ENCODE data around the gene ANKRD40. TPM values are rescaled to one million over a fixed set of nuclear protein-coding genes. Genes with fewer than 3 reads are reported as not detected.

The ANKRD40 gene
- total and polyA plus RNA-seq, 3 donors from 2014 or later, result 24.3 to 31.7 (median 24.7) TPM

GRCh38 chr17:50737118-50737698, 29.5 kb upstream of the ANKRD40 start:
- Histone ChIP-seq H3K27me3 (no peaks in the 10 kb centered on the region), H3K9me3 (no peaks in the 10 kb centered on the region), H3K4me3 (no peak overlapping the region), H3K4me1 (no peaks in the 10 kb centered on the region), H3K36me3 (ENCODE audit: low read depth, missing control alignments) (no peaks in the 10 kb centered on the region), H3K27ac (no peak overlapping the region)
- DNase-seq, result no peak
- intact Hi-C loops (cut with DNase I; ENCODE audit: low total_unique reads), result no loop called here
- WGBS, 2 donors, result 81 to 89% methylated on average over 2 of the region's 2 CpGs
- no peak for TF ChIP-seq POLR2A (IDR thresholded peaks at IDR 0.05)
- no peak for TF ChIP-seq CTCF (IDR thresholded peaks at IDR 0.05)

DNA sequence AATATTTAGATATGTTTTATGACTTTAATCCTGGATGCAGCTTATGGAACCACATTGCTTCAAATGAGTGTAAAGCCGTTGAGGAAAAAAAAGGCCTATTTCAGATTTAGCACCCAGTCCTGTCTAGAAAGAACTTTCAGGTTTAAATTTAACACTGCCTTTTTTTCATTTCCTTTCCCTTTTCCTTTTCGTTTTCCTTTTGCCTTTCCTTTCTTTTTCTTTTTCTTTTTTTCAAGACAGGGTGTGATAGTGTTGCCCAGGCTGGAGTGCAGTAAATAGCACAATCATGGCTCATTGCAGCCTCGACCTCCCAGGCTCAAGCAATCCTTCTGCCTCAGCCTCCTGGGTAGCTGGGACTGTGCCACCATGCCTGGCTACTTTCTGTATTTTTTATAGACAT, 27.6 kb upstream of the ANKRD40 start:
- WGBS, 2 donors, result 72 to 74% methylated on average over 3 of the region's 3 CpGs
- no peak overlapping the region for H3K27ac ChIP-seq
- H3K9me3 ChIP-seq, result no peaks in the 10 kb centered on the region
- H3K36me3 ChIP-seq (ENCODE audit: low read depth, missing control alignments), result no peaks in the 10 kb centered on the region
- H3K4me1 ChIP-seq, result no peaks in the 10 kb centered on the region
- H3K4me3 ChIP-seq, result no peak overlapping the region
- H3K27me3 ChIP-seq, result no peaks in the 10 kb centered on the region
- intact Hi-C loops (cut with DNase I; ENCODE audit: low total_unique reads), result no loop called here
- TF ChIP-seq CTCF (IDR thresholded peaks at IDR 0.05) (no peak), POLR2A (IDR thresholded peaks at IDR 0.05) (no peak)
- DNase-seq, result no peak

GRCh38 chr17:50731575-50732460, 24.1 kb upstream of the ANKRD40 start:
- DNase-seq, result no peak

DNA sequence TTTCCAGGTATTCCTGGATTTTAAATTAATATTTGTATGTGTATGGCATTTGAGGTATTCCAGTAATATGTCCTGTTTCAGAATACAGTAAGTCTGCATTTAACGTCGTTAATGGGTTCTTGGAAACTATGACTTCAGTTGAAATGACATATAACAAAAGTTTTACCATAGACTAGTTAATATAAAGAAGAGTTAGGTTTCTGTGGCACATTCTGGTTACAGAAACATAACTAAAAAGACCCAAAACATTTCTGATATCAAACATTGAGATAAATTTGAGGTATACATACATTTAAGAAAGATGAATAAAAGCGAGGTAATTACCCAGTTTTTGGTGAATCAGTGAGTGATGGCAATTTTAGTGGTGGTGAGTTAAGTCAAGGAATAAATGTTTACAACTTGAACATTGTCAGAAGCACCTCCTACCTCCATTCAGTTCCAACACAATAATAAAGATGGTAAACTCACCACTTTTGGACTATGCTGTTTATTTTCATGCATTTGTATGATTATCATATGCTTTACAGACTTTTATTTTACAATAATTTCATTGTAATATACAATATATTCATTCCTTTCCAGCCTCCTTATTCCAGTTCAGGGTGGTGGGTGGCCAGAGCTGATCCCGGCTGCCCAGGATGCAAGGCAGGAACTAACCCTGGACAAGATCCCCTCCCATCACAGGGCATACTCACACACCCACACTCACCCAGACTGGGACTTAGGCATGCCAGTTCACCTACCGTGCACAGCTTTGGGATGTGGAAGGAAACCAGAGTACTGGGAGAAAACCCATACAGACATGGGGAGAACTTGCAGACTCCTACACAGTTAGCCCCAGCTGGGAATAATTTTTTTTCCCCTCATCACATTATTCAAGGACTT, 21.4 kb upstream of the ANKRD40 start:
- DNase-seq, result no peak
- no peaks in the 10 kb centered on the region for H3K27me3 ChIP-seq
- peaks cover 7% of the 10 kb centered on the region for H3K4me1 ChIP-seq
- no peaks in the 10 kb centered on the region for H3K9me3 ChIP-seq
- whole genome bisulfite sequencing, 2 donors, result 61 to 77% methylated on average over 5 of the region's 5 CpGs
- intact Hi-C loops (cut with DNase I; ENCODE audit: low total_unique reads), result no loop called here
- TF ChIP-seq CTCF (IDR thresholded peaks at IDR 0.05) (no peak), POLR2A (IDR thresholded peaks at IDR 0.05) (no peak)
- H3K4me3 ChIP-seq, result no peak overlapping the region
- no peak overlapping the region for H3K27ac ChIP-seq
- H3K36me3 ChIP-seq (ENCODE audit: low read depth, missing control alignments), result no peaks in the 10 kb centered on the region

More at GRCh38 chr17:50731575-50732460, 24.1 kb upstream of the ANKRD40 start:
- no peaks in the 10 kb centered on the region for H3K27me3 ChIP-seq
- H3K4me3 ChIP-seq, result no peak overlapping the region
- H3K9me3 ChIP-seq, result no peaks in the 10 kb centered on the region
- no peak for TF ChIP-seq CTCF (IDR thresholded peaks at IDR 0.05)
- no peak for TF ChIP-seq POLR2A (IDR thresholded peaks at IDR 0.05)
- no peaks in the 10 kb centered on the region for H3K36me3 ChIP-seq (ENCODE audit: low read depth, missing control alignments)
- intact Hi-C loops (cut with DNase I; ENCODE audit: low total_unique reads), result no loop called here
- H3K4me1 ChIP-seq, result no peaks in the 10 kb centered on the region
- WGBS, 2 donors, result 66 to 72% methylated on average over 7 of the region's 7 CpGs
- H3K27ac ChIP-seq, result no peak overlapping the region
